H1 (cell line): ENCODE data around the gene NCL. TPM values are rescaled to one million over a fixed set of nuclear protein-coding genes. Genes with fewer than 3 reads are reported as not detected.

Experiments used
- ASH2L ChIP-seq: fragments of 200-600, 300-600 bp; sonication (generic); IDR thresholded peaks from one replicate; pipeline ENCODE4 v1.7.1; 2017; ENCODE audit warnings: low read length
- CBX5 ChIP-seq: fragments of 300-800, 300-1000 bp; sonication (generic); IDR thresholded peaks from 2 replicates; pipeline ENCODE4 v1.7.1; 2016; ENCODE audit warnings: antibody characterized with exemption, low read length, low read depth
- CTCF ChIP-seq, 3 experiments: IDR thresholded peaks; 1 replicate in 2 of 3; 2 replicates in 1 of 3; pipeline versions ENCODE4 v1.5.1 to v1.6.1; 2011; ENCODE audit warnings: low read length in 3 of 3, mild to moderate bottlenecking in 3 of 3, inconsistent platforms in 2 of 3, low read depth in 1 of 3, moderate library complexity in 1 of 3; ENCODE audit not compliant: insufficient read depth in 1 of 3; ENCODE audit errors: control extremely low read depth in 1 of 3
- FOSL1 ChIP-seq: IDR thresholded peaks from 2 replicates; pipeline ENCODE4 v1.6.1; 2011; ENCODE audit warnings: mild to moderate bottlenecking, low read depth, low read length, moderate library complexity; ENCODE audit not compliant: insufficient read depth
- JUND ChIP-seq: IDR thresholded peaks from 2 replicates; pipeline ENCODE4 v1.6.1; 2011; ENCODE audit warnings: mild to moderate bottlenecking, improper control_type of control experiment, low read length
- POLR2A ChIP-seq, 2 experiments: IDR thresholded peaks; 1 replicate in 1 of 2; 2 replicates in 1 of 2; pipeline ENCODE4 v1.6.1; 2011; ENCODE audit warnings: low read depth in 2 of 2, low read length in 2 of 2, mild to moderate bottlenecking in 2 of 2; ENCODE audit errors: control extremely low read depth in 1 of 2
- SAP30 ChIP-seq: fragments of 300-600 bp; sonication (generic); IDR thresholded peaks from 2 replicates; pipeline ENCODE4 v1.7.1; 2012; ENCODE audit warnings: low read length, moderate library complexity, mild to moderate bottlenecking, inconsistent platforms; ENCODE audit not compliant: insufficient read depth, insufficient replicate concordance
- SRF ChIP-seq: IDR thresholded peaks from 2 replicates; pipeline ENCODE4 v1.6.1; 2011; ENCODE audit warnings: mild to moderate bottlenecking, low read depth, low read length, moderate library complexity
- SUZ12 ChIP-seq: fragments of 200-600 bp; sonication (generic); IDR thresholded peaks from 2 replicates; pipeline ENCODE4 v1.6.1; 2012; ENCODE audit warnings: mild to moderate bottlenecking, inconsistent platforms, low read length, moderate library complexity, mixed read lengths
- polyA plus RNA-seq, 7 experiments: library from polyadenylated mRNA; depleted of rRNA in 3 of 7; stranded (reverse) in 5 of 7; unstranded in 2 of 7; fragments of >200 nt in 5 of 7; fragments of 200-250 nt in 2 of 7; gene quantifications; 1 replicate in 5 of 7; 2 replicates in 1 of 7; 4 replicates in 1 of 7; pipeline versions ENCODE4 v1.2.1 to v1.2.3, GENCODE V29; 2011 to 2013; ENCODE audit warnings: missing spikeins in 2 of 7, mixed read lengths in 2 of 7
- total RNA-seq: library from RNA; stranded (reverse); fragmentation: NEBNext Ultra II Directional; extraction: Animal tissue kit (Norgen Biotek cat#: 25700); gene quantifications from 2 replicates; pipeline ENCODE4 v1.2.1, GENCODE V29; 2021

Gene NCL
- total and polyA plus RNA-seq, 2 of the 8 experiments (the other 6 are each of a cell fraction or from before 2014, with no cell fraction given) = 61.2 to 1,478 TPM

GRCh38 chr2:231463698-231464575 is at the start of gene NCL (continued):
- no peak for TF ChIP-seq CTCF (IDR thresholded peaks at IDR 0.05; ENCODE audit: control extremely low read depth in 1 of 3, insufficient read depth in 1 of 3, low read depth in 1 of 3, low read length in 3 of 3)
- TF ChIP-seq POLR2A (IDR thresholded peaks at IDR 0.05; ENCODE audit: control extremely low read depth in 1 of 2, low read depth in 2 of 2, low read length in 2 of 2) = peak; percentile 98 to 99
- TF ChIP-seq SRF = no peak
- no peak for TF ChIP-seq JUND
- peak; percentile 89 for TF ChIP-seq ASH2L
- no peak for TF ChIP-seq SUZ12
- peak; percentile 40 for TF ChIP-seq SAP30
- no peak for TF ChIP-seq FOSL1
- no peak for TF ChIP-seq CBX5
